ENCODE measurements around the gene C1orf174.

DNA sequence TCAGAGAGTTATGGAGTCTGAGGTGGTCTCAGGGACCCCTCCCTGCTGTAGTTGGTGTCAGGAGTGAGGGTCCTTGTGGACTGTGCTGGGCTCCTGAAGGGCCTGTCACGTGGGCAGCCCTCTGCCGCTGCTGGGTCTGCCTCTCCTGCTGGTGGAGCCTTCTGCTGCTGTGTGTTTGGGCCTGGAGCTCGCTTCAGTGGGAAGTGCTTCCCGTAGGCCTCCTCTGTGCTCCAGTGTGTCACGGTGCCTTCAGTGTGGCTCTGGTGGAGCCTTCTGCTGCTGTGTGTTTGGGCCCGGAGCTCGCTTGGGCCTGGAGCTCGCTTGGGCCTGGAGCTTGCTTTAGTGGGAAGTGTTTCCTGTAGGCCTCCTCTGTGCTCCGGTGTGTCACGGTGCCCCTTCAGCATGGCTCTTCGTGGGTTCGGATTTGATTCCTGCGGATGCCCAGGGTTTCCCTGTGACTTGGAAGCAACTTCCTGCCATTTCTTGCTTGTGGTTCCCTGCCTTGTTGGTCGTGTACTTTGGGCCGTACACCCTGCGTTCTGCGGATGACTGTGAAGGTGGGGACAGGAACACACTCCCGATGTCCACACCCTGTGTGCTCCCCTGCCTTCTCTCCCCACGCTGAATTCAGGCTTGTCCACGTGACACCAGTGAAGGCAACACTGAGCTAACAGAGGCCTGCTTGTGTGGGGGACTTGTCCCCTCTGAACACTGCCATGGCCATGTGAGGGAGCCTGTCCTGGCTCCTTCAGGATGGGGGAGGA lies 19.5 kb downstream of the C1orf174 start:
- TF ChIP-seq, protein P1, sequence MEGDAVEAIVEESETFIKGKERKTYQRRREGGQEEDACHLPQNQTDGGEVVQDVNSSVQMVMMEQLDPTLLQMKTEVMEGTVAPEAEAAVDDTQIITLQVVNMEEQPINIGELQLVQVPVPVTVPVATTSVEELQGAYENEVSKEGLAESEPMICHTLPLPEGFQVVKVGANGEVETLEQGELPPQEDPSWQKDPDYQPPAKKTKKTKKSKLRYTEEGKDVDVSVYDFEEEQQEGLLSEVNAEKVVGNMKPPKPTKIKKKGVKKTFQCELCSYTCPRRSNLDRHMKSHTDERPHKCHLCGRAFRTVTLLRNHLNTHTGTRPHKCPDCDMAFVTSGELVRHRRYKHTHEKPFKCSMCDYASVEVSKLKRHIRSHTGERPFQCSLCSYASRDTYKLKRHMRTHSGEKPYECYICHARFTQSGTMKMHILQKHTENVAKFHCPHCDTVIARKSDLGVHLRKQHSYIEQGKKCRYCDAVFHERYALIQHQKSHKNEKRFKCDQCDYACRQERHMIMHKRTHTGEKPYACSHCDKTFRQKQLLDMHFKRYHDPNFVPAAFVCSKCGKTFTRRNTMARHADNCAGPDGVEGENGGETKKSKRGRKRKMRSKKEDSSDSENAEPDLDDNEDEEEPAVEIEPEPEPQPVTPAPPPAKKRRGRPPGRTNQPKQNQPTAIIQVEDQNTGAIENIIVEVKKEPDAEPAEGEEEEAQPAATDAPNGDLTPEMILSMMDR (IDR thresholded peaks at IDR 0.05) = no peak
- no peak for TF ChIP-seq POLR2A (IDR thresholded peaks at IDR 0.05)
